Endodermal cell (in vitro differentiated cells): ENCODE results near the gene DHX30. TPM values are rescaled to one million over a fixed set of nuclear protein-coding genes. Genes with fewer than 3 reads are reported as not detected.

ENCODE experiments used
- DNase-seq: peaks from one replicate; pipeline ENCODE4 v3.0.0-alpha.2; 2017
- H3K27ac ChIP-seq: 2 replicates; pipeline ENCODE4 v1.5.1; 2013; ENCODE audit warnings: mild to moderate bottlenecking, low read depth, low read length, moderate library complexity
- H3K27me3 ChIP-seq: 2 replicates; pipeline ENCODE4 v1.6.1; 2013; ENCODE audit warnings: mild to moderate bottlenecking, low read length, moderate library complexity; ENCODE audit not compliant: insufficient read depth, control insufficient read depth, poor library complexity, severe bottlenecking
- H3K36me3 ChIP-seq: 2 replicates; pipeline ENCODE4 v1.7.0; 2013; ENCODE audit warnings: mild to moderate bottlenecking, low read length, moderate library complexity; ENCODE audit not compliant: control insufficient read depth, insufficient read depth
- H3K4me1 ChIP-seq: one replicate; pipeline ENCODE4 v1.7.0; 2013; ENCODE audit warnings: low read length; ENCODE audit not compliant: control insufficient read depth, insufficient read depth
- H3K4me3 ChIP-seq: 2 replicates; pipeline ENCODE4 v1.5.1; 2013; ENCODE audit warnings: mild to moderate bottlenecking, low read length, moderate library complexity
- H3K9ac ChIP-seq: 2 replicates; pipeline ENCODE4 v1.6.1; 2013; ENCODE audit warnings: mild to moderate bottlenecking, low read length, moderate library complexity; ENCODE audit not compliant: poor library complexity, severe bottlenecking; ENCODE audit errors: extremely low read depth
- H3K9me3 ChIP-seq: 2 replicates; pipeline ENCODE4 v1.6.1; 2013; ENCODE audit warnings: mild to moderate bottlenecking, low read length, moderate library complexity; ENCODE audit not compliant: control insufficient read depth
- H3K27ac Mint-ChIP-seq: 2 replicates; pipeline ENCODE4 v1.8.0; 2020; ENCODE audit warnings: mixed read lengths
- H3K27me3 Mint-ChIP-seq: 2 replicates; pipeline ENCODE4 v1.8.0; 2021; ENCODE audit warnings: mild to moderate bottlenecking, mixed read lengths; ENCODE audit not compliant: insufficient read depth
- H3K36me3 Mint-ChIP-seq: 2 replicates; pipeline ENCODE4 v1.8.0; 2020; ENCODE audit warnings: low read depth, mixed read lengths
- H3K4me1 Mint-ChIP-seq: 2 replicates; pipeline ENCODE4 v1.8.0; 2020; ENCODE audit warnings: mixed read lengths
- H3K4me3 Mint-ChIP-seq: 2 replicates; pipeline ENCODE4 v1.8.0; 2020; ENCODE audit warnings: mild to moderate bottlenecking, moderate library complexity, mixed read lengths
- H3K9me3 Mint-ChIP-seq: 2 replicates; pipeline ENCODE4 v1.8.0; 2020; ENCODE audit warnings: mild to moderate bottlenecking, mixed read lengths
- WGBS, 2 experiments: methylation state at CpG; one replicate each; pipeline versions ENCODE4 v1.1.5 to v1.1.7; 2013; ENCODE audit warnings: missing lambda C conversion rate in 2 of 2, mixed read lengths in 1 of 2; ENCODE audit not compliant: insufficient coverage in 1 of 2, insufficient read length in 1 of 2; 5-methylcytosine and 5-hydroxymethylcytosine counted together
- total RNA-seq, 2 donors: library from RNA; stranded (reverse); fragmentation: NEBNext Ultra II Directional in 1 of 2; extraction: Animal tissue kit (Norgen Biotek cat#: 25700) in 1 of 2; gene quantifications; 2 replicates in 1 of 2; 3 replicates in 1 of 2; pipeline ENCODE4 v1.2.1, GENCODE V29; 2021
- TF ChIP-seq, protein P1 (sequence below): fragments of 200-600 bp; sonication (generic); conservative IDR thresholded peaks from 2 replicates; pipeline ENCODE4 v1.5.0; 2021; ENCODE audit warnings: antibody characterized with exemption, mild to moderate bottlenecking

DHX30 gene
- total RNA-seq, 2 donors from 2014 or later: 104 to 113 TPM

DNA sequence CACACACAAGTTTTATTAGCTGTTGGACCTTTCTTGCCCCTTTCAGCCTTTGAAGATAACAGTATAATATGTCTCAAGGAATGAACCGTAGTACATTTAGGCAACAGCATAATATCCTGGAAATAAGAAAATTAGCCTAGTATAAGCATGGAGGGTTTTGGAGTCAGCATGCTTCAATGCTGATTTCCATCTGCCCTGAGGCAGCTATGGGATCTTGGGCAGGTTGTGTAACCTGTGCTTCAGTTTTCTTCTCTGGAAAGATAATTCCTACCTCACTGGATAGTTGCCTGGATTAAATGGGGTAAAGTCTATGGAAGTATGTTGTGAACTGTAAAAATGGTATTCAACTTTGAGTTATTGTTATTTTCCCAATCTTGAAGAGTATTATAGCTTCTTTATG lies 1.6 kb downstream of the DHX30 start:
- WGBS, 2 experiments: 96 to 100% methylated on average over 1 of the region's 1 CpG
- no peaks in the 10 kb centered on the region for H3K27me3 Mint-ChIP-seq
- H3K4me3 ChIP-seq: peak overlapping the region; percentile 82
- no peaks in the 10 kb centered on the region for H3K9me3 ChIP-seq
- peaks cover 23% of the 10 kb centered on the region for H3K36me3 Mint-ChIP-seq
- no peak overlapping the region for H3K27ac ChIP-seq
- H3K36me3 ChIP-seq: peaks cover 17% of the 10 kb centered on the region
- TF ChIP-seq, protein P1, sequence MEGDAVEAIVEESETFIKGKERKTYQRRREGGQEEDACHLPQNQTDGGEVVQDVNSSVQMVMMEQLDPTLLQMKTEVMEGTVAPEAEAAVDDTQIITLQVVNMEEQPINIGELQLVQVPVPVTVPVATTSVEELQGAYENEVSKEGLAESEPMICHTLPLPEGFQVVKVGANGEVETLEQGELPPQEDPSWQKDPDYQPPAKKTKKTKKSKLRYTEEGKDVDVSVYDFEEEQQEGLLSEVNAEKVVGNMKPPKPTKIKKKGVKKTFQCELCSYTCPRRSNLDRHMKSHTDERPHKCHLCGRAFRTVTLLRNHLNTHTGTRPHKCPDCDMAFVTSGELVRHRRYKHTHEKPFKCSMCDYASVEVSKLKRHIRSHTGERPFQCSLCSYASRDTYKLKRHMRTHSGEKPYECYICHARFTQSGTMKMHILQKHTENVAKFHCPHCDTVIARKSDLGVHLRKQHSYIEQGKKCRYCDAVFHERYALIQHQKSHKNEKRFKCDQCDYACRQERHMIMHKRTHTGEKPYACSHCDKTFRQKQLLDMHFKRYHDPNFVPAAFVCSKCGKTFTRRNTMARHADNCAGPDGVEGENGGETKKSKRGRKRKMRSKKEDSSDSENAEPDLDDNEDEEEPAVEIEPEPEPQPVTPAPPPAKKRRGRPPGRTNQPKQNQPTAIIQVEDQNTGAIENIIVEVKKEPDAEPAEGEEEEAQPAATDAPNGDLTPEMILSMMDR: no peak
- no peaks in the 10 kb centered on the region for H3K27me3 ChIP-seq
- H3K4me1 ChIP-seq: peaks cover 4% of the 10 kb centered on the region
- peak overlapping the region; percentile 53 for H3K27ac Mint-ChIP-seq
- DNase-seq: no peak
- no peak overlapping the region for H3K9ac ChIP-seq
- H3K9me3 Mint-ChIP-seq: no peaks in the 10 kb centered on the region
- peaks cover 13% of the 10 kb centered on the region for H3K4me1 Mint-ChIP-seq
- peak overlapping the region; percentile 94 for H3K4me3 Mint-ChIP-seq

DNA sequence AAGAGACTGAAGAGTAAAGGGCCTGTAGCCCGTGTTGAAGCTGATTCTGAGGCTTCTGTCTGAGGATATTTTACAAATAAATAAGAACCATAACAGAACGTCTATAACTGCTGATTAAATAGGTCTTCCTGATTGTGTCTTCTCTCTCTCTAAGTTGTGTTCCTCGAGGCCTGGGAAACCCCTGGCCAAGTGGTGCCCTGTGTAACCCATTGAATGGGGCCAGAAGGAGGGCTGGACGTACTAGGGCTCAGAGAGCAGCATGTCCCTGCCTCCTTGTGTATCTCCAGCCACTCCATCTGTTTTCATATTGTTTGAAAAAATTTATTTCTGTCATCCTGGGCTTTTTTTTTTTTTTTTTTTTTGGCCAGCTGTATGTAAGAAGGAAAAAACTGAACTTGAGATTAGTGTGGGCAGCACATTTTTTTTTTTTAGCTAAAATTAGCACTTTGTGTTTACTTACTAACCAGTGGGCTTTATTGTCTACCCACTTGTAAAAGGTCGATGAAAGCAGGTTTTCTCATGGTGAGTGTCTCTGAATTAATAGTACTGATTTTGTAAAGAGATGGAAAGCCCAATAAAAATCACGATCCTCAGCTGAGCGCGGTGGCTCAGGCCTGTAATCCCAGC lies 10.7 kb downstream of the DHX30 start:
- Mint-ChIP-seq H3K36me3 (peaks cover 53% of the 10 kb centered on the region), H3K4me3 (no peak overlapping the region), H3K27ac (no peak overlapping the region), H3K9me3 (peaks cover 2% of the 10 kb centered on the region), H3K27me3 (no peaks in the 10 kb centered on the region), H3K4me1 (no peaks in the 10 kb centered on the region)
- no peak for DNase-seq
- H3K27ac ChIP-seq: no peak overlapping the region
- H3K4me3 ChIP-seq: no peak overlapping the region
- TF ChIP-seq, protein P1: no peak
- H3K9ac ChIP-seq: no peak overlapping the region
- 90 to 94% methylated on average over 4 to 8 of the region's 8 CpGs for WGBS, 2 experiments
- H3K36me3 ChIP-seq: peaks cover 67% of the 10 kb centered on the region
- H3K4me1 ChIP-seq: no peaks in the 10 kb centered on the region
- H3K27me3 ChIP-seq: no peaks in the 10 kb centered on the region
- H3K9me3 ChIP-seq: peaks cover 10% of the 10 kb centered on the region

DNA sequence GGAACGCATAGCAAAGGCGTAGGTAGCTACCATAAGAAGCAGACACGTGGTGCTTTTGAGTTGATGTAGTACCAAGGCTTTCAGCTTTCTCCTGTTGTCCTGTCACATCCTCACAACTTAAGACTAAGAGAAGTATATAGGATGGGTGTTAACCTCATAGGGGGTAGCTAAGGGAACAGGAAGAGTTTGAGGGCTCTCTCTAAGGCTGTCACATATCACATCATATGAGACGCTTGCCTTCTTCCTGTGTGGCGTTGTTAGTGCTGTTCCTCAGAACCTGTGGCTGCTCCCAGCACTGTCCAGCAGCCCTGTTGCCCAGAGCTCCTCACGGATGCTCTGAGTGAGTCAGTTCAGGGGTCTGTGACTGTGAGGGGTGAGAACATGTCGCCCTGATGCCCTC lies 14.7 kb downstream of the DHX30 start:
- Histone ChIP-seq H3K27me3 (no peaks in the 10 kb centered on the region), H3K9me3 (no peaks in the 10 kb centered on the region), H3K36me3 (peaks cover 61% of the 10 kb centered on the region), H3K4me3 (no peak overlapping the region), H3K27ac (no peak overlapping the region), H3K4me1 (no peaks in the 10 kb centered on the region), H3K9ac (no peak overlapping the region)
- H3K27me3 Mint-ChIP-seq: no peaks in the 10 kb centered on the region
- WGBS, 2 experiments: 96% methylated on average over 4 to 7 of the region's 7 CpGs
- H3K9me3 Mint-ChIP-seq: no peaks in the 10 kb centered on the region
- H3K27ac Mint-ChIP-seq: no peak overlapping the region
- DNase-seq: no peak
- no peaks in the 10 kb centered on the region for H3K4me1 Mint-ChIP-seq
- H3K36me3 Mint-ChIP-seq: peaks cover 53% of the 10 kb centered on the region
- TF ChIP-seq, protein P1: no peak
- H3K4me3 Mint-ChIP-seq: no peak overlapping the region
